Colonic mucosa (tissue), 4 donors: ENCODE data around the gene CDH4. TPM values are rescaled to one million over a fixed set of nuclear protein-coding genes. Genes with fewer than 3 reads are reported as not detected.

Source experiments
- DNase-seq: peaks from one replicate; pipeline ENCODE4 v3.0.0-alpha.2; 2020
- H3K27ac ChIP-seq: fragments of 200-600 bp; one replicate; pipeline ENCODE4 v1.8.0; 2021
- H3K27me3 ChIP-seq: fragments of 200-600 bp; one replicate; pipeline ENCODE4 v1.8.0; 2021
- H3K36me3 ChIP-seq: fragments of 200-600 bp; one replicate; pipeline ENCODE4 v1.8.0; 2021
- H3K4me1 ChIP-seq: fragments of 200-600 bp; one replicate; pipeline ENCODE4 v1.8.0; 2021; ENCODE audit warnings: mild to moderate bottlenecking
- H3K4me3 ChIP-seq: fragments of 200-600 bp; one replicate; pipeline ENCODE4 v1.8.0; 2021
- H3K9ac ChIP-seq, 2 donors: one replicate each; pipeline ENCODE4 v1.7.0; 2013; ENCODE audit warnings: control low read depth in 2 of 2, low read depth in 2 of 2, low read length in 2 of 2
- H3K9me3 ChIP-seq: fragments of 200-600 bp; one replicate; pipeline ENCODE4 v1.8.0; 2021
- intact Hi-C: fragments of 100-400 bp; cut with DNase I; formaldehyde crosslinking; loops from one replicate; pipeline ENCODE4 v1.14.1; 2022
- total RNA-seq, 2 donors: library from RNA; stranded (reverse); fragmentation: NEBNext Ultra II Directional in 1 of 2; extraction: Animal tissue kit (Norgen Biotek cat#: 25700) in 1 of 2; gene quantifications; one replicate each; pipeline ENCODE4 v1.2.1, GENCODE V29; 2021
- TF ChIP-seq, protein P1 (sequence below): fragments of 200-600 bp; IDR thresholded peaks from one replicate; pipeline ENCODE4 v1.8.0; 2022; ENCODE audit warnings: antibody characterized with exemption, mild to moderate bottlenecking
- donor health status: healthy.
- donor health status: DM: no; HTN: no; CAD: no.
- donor health status: DM: no; HTN: no; CAD: no.

Gene CDH4
- total RNA-seq, 2 donors from 2014 or later, result 0.08 TPM; not detected in 1

DNA sequence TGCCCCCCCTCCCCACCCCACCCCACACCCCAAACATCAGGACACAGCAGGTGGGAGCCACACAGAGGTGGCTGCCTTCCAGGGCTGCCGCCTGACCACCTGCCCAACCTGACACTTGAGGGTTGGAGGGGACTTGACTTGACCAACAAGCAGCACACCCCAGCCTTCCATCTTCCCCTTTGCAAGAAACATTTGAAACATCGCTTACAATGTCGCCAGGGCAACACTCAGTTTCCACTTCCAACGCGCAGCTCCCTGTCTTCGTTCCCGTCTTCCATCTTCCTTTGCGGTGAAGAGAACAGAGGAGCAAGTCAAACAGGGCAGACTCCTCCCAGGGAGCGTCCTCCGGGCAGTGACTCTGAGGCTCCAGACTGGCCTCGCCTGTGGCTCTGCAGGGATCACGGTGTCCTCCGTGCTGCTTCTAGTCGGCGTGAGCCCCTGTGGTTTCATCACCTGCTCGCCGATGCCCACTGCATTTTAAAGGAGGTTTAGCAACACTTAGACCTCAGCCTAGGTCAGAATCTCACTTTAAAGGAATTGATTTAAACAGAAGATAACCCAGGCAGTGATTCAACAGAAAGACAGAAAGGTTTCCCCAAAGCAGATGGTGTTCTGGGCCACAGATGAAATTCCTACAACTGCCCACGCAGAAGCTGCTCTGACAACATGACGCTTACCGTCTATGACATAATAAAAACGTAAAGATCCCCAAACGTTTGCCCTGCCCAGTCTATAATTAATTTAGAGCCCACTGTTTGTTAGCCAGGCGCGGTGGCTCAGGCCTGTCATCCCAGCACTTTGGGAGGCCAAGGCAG is 682.9 kb downstream of the CDH4 start:
- H3K36me3 ChIP-seq, result no peaks in the 10 kb centered on the region
- no peaks in the 10 kb centered on the region for H3K9me3 ChIP-seq
- DNase-seq, result no peak
- H3K9ac ChIP-seq, result no peak overlapping the region
- H3K4me1 ChIP-seq, result no peaks in the 10 kb centered on the region
- TF ChIP-seq, protein P1, sequence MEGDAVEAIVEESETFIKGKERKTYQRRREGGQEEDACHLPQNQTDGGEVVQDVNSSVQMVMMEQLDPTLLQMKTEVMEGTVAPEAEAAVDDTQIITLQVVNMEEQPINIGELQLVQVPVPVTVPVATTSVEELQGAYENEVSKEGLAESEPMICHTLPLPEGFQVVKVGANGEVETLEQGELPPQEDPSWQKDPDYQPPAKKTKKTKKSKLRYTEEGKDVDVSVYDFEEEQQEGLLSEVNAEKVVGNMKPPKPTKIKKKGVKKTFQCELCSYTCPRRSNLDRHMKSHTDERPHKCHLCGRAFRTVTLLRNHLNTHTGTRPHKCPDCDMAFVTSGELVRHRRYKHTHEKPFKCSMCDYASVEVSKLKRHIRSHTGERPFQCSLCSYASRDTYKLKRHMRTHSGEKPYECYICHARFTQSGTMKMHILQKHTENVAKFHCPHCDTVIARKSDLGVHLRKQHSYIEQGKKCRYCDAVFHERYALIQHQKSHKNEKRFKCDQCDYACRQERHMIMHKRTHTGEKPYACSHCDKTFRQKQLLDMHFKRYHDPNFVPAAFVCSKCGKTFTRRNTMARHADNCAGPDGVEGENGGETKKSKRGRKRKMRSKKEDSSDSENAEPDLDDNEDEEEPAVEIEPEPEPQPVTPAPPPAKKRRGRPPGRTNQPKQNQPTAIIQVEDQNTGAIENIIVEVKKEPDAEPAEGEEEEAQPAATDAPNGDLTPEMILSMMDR, result no peak
- H3K27ac ChIP-seq, result no peak overlapping the region
- no peak overlapping the region for H3K4me3 ChIP-seq
- intact Hi-C loops, result no loop called here
- H3K27me3 ChIP-seq, result no peaks in the 10 kb centered on the region

DNA sequence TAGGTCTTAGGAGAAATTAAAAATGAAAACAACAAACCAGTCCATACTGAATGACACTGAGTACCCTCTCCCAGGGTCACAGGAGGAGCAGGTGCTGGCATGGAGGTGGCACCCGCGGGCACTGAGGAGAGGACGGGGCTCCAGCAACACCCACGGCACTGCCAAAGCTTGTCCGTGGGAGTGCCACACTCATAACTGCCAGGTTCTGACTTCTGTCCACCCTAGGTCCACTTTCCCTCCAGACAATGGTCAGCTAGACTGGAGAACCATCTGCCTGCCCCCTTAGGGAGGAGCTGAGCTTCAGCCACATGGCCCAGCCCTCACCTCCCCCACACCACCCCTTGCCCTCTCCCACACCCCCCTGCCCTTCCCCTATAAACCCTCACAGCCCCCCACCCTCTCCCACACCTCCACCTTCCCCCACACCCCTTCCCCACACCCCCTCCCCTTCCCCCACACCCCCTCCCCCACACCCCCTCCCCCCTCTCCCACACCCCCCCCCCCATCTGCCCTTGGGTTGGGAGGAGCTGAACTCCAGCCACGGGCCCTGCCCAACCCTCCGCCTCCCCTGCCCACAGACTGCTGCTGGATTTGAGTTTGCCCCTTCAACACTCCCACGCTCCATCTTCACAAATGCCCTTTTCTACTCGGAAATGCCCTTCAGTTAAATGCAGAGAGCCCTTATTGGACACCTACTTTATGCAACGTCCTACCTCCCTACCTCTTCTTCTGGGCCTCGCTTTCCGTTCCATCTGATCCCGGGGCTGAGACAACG is 684.1 kb downstream of the CDH4 start:
- DNase-seq, result no peak
- intact Hi-C loops, result no loop called here
- TF ChIP-seq, protein P1, result no peak
- H3K36me3 ChIP-seq, result no peaks in the 10 kb centered on the region
- H3K4me3 ChIP-seq, result no peak overlapping the region
- H3K27ac ChIP-seq, result no peak overlapping the region
- no peak overlapping the region for H3K9ac ChIP-seq
- H3K9me3 ChIP-seq, result no peaks in the 10 kb centered on the region
- H3K27me3 ChIP-seq, result no peaks in the 10 kb centered on the region
- H3K4me1 ChIP-seq, result no peaks in the 10 kb centered on the region

DNA sequence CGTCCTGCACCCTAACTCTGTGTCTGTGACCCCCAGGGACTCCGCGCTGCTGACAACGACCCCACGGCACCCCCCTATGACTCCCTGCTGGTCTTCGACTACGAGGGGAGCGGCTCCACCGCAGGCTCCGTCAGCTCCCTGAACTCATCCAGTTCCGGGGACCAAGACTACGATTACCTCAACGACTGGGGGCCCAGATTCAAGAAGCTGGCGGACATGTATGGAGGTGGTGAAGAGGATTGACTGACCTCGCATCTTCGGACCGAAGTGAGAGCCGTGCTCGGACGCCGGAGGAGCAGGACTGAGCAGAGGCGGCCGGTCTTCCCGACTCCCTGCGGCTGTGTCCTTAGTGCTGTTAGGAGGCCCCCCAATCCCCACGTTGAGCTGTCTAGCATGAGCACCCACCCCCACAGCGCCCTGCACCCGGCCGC is 684.7 kb downstream of the CDH4 start:
- Histone ChIP-seq H3K4me3 (no peak overlapping the region), H3K9me3 (no peaks in the 10 kb centered on the region), H3K27me3 (no peaks in the 10 kb centered on the region), H3K36me3 (no peaks in the 10 kb centered on the region), H3K27ac (no peak overlapping the region), H3K4me1 (no peaks in the 10 kb centered on the region), H3K9ac (no peak overlapping the region)
- intact Hi-C loops, result no loop called here
- no peak for DNase-seq
- TF ChIP-seq, protein P1, result no peak

DNA sequence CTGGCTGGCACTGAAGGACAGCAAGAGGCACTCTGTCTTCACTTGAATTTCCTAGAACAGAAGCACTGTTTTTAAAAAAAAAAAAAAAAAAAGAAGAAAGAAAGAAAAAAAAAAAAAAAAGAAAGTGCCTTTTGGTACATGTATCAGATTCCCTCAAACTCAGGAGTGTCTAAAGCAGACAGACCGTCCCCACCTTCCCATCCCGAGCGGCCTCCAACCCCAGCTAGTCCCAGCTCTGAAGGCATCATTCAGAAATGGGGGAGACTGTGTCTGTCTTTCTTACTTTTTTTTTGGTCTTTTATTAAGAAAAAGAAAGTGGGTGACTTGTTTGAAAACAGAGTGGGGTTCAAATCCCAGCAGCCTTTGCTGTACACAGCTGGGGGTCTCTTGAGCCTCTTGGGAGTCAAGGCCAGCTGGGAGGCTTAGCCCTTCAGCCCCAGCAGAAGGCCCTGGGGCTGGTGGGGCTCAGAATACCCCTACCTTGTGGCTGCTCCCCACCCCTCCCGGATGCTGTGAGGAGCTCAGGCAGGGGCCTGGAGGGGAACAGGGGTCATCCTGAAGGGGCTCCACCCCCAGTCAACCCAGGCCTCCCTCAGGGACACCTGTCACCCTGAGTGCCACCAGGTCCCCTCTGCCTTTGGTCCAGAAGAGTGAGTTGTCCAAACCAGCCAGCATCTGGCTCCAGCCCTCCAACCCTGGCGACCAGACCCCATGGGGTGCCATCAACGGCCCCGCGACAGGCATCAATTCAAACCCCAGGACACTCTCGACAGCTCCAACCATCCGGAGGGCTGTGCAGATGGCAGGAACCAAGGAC is 685.3 kb downstream of the CDH4 start:
- no peaks in the 10 kb centered on the region for H3K9me3 ChIP-seq
- DNase-seq, result no peak
- H3K9ac ChIP-seq, result no peak overlapping the region
- intact Hi-C loops, result no loop called here
- no peaks in the 10 kb centered on the region for H3K4me1 ChIP-seq
- no peaks in the 10 kb centered on the region for H3K27me3 ChIP-seq
- no peaks in the 10 kb centered on the region for H3K36me3 ChIP-seq
- no peak overlapping the region for H3K27ac ChIP-seq
- TF ChIP-seq, protein P1, result no peak
- no peak overlapping the region for H3K4me3 ChIP-seq
